Activated naive CD8-positive, alpha-beta T cell (primary cell): ENCODE results near the gene HJURP.

Experiments used
- H3K27ac Mint-ChIP-seq: one replicate; pipeline ENCODE4 v1.8.0; 2021; ENCODE audit warnings: mixed read lengths
- H3K27me3 Mint-ChIP-seq: one replicate; pipeline ENCODE4 v1.8.0; 2021; ENCODE audit warnings: mixed read lengths
- H3K36me3 Mint-ChIP-seq: one replicate; pipeline ENCODE4 v1.8.0; 2021; ENCODE audit warnings: mixed read lengths
- H3K4me1 Mint-ChIP-seq: one replicate; pipeline ENCODE4 v1.8.0; 2021; ENCODE audit warnings: low read depth, mixed read lengths
- H3K4me3 Mint-ChIP-seq: one replicate; pipeline ENCODE4 v1.8.0; 2021; ENCODE audit warnings: mild to moderate bottlenecking, mixed read lengths
- H3K9me3 Mint-ChIP-seq: one replicate; pipeline ENCODE4 v1.8.0; 2021; ENCODE audit warnings: low read depth, mixed read lengths

The HJURP gene

GRCh38 chr2:233829193-233830110 lies 24.9 kb downstream of the HJURP start:
- Mint-ChIP-seq H3K9me3 (no peaks in the 10 kb centered on the region), H3K36me3 (no peaks in the 10 kb centered on the region), H3K27ac (no peak overlapping the region), H3K4me1 (no peaks in the 10 kb centered on the region), H3K27me3 (no peaks in the 10 kb centered on the region), H3K4me3 (no peak overlapping the region)

- H3K4me1 Mint-ChIP-seq: no peaks in the 10 kb centered on the region
- no peaks in the 10 kb centered on the region for H3K9me3 Mint-ChIP-seq
- H3K4me3 Mint-ChIP-seq: no peak overlapping the region
- no peaks in the 10 kb centered on the region for H3K27me3 Mint-ChIP-seq
- H3K36me3 Mint-ChIP-seq: no peaks in the 10 kb centered on the region
- H3K27ac Mint-ChIP-seq: no peak overlapping the region
Observed at GRCh38 chr2:233828546-233829192, 25.7 kb downstream of the HJURP start.

GRCh38 chr2:233824373-233824772 lies 30.0 kb downstream of the HJURP start:
- H3K27ac Mint-ChIP-seq: no peak overlapping the region
- no peaks in the 10 kb centered on the region for H3K4me1 Mint-ChIP-seq
- no peak overlapping the region for H3K4me3 Mint-ChIP-seq
- H3K36me3 Mint-ChIP-seq: no peaks in the 10 kb centered on the region
- no peaks in the 10 kb centered on the region for H3K9me3 Mint-ChIP-seq
- no peaks in the 10 kb centered on the region for H3K27me3 Mint-ChIP-seq

GRCh38 chr2:233823731-233824121 lies 30.6 kb downstream of the HJURP start:
- Mint-ChIP-seq H3K27me3 (no peaks in the 10 kb centered on the region), H3K9me3 (no peaks in the 10 kb centered on the region), H3K4me3 (no peak overlapping the region), H3K36me3 (no peaks in the 10 kb centered on the region), H3K27ac (no peak overlapping the region), H3K4me1 (no peaks in the 10 kb centered on the region)

- Mint-ChIP-seq H3K4me3 (no peak overlapping the region), H3K27me3 (no peaks in the 10 kb centered on the region), H3K27ac (no peak overlapping the region), H3K9me3 (no peaks in the 10 kb centered on the region), H3K36me3 (no peaks in the 10 kb centered on the region), H3K4me1 (no peaks in the 10 kb centered on the region)
Observed at GRCh38 chr2:233822781-233823730, 31.3 kb downstream of the HJURP start.

- H3K9me3 Mint-ChIP-seq: no peaks in the 10 kb centered on the region
- H3K27me3 Mint-ChIP-seq: no peaks in the 10 kb centered on the region
- H3K27ac Mint-ChIP-seq: no peak overlapping the region
- no peaks in the 10 kb centered on the region for H3K36me3 Mint-ChIP-seq
- peaks cover under 1% of the 10 kb centered on the region for H3K4me1 Mint-ChIP-seq
- no peak overlapping the region for H3K4me3 Mint-ChIP-seq
Observed at GRCh38 chr2:233822101-233822771, 32.1 kb downstream of the HJURP start.

- Mint-ChIP-seq H3K36me3 (no peaks in the 10 kb centered on the region), H3K9me3 (no peaks in the 10 kb centered on the region), H3K4me1 (peaks cover 2% of the 10 kb centered on the region), H3K4me3 (no peak overlapping the region), H3K27me3 (peaks cover 2% of the 10 kb centered on the region), H3K27ac (no peak overlapping the region)
Observed at GRCh38 chr2:233821709-233822100, 32.6 kb downstream of the HJURP start.

- Mint-ChIP-seq H3K27me3 (peaks cover 2% of the 10 kb centered on the region), H3K9me3 (no peaks in the 10 kb centered on the region), H3K27ac (no peak overlapping the region), H3K4me1 (peaks cover 2% of the 10 kb centered on the region), H3K4me3 (no peak overlapping the region), H3K36me3 (no peaks in the 10 kb centered on the region)
Observed at GRCh38 chr2:233821196-233821595, 33.1 kb downstream of the HJURP start.

- Mint-ChIP-seq H3K4me3 (no peak overlapping the region), H3K9me3 (no peaks in the 10 kb centered on the region), H3K4me1 (peaks cover 2% of the 10 kb centered on the region), H3K27ac (no peak overlapping the region), H3K27me3 (peaks cover 2% of the 10 kb centered on the region), H3K36me3 (no peaks in the 10 kb centered on the region)
Observed at GRCh38 chr2:233820774-233821105, 33.6 kb downstream of the HJURP start.

- H3K36me3 Mint-ChIP-seq: no peaks in the 10 kb centered on the region
- no peak overlapping the region for H3K4me3 Mint-ChIP-seq
- H3K4me1 Mint-ChIP-seq: peaks cover 2% of the 10 kb centered on the region
- peaks cover 2% of the 10 kb centered on the region for H3K27me3 Mint-ChIP-seq
- H3K27ac Mint-ChIP-seq: no peak overlapping the region
- no peaks in the 10 kb centered on the region for H3K9me3 Mint-ChIP-seq
Observed at GRCh38 chr2:233819884-233820773, 34.2 kb downstream of the HJURP start.

- Mint-ChIP-seq H3K27ac (no peak overlapping the region), H3K27me3 (peaks cover 2% of the 10 kb centered on the region), H3K4me3 (no peak overlapping the region), H3K36me3 (no peaks in the 10 kb centered on the region), H3K9me3 (no peaks in the 10 kb centered on the region), H3K4me1 (peaks cover 2% of the 10 kb centered on the region)
Observed at GRCh38 chr2:233818639-233819621, 35.4 kb downstream of the HJURP start.

- H3K27ac Mint-ChIP-seq: no peak overlapping the region
Observed at GRCh38 chr2:233817995-233818638, 36.2 kb downstream of the HJURP start.

More at GRCh38 chr2:233817995-233818638, 36.2 kb downstream of the HJURP start:
- peaks cover 2% of the 10 kb centered on the region for H3K27me3 Mint-ChIP-seq
- H3K9me3 Mint-ChIP-seq: no peaks in the 10 kb centered on the region
- H3K4me3 Mint-ChIP-seq: no peak overlapping the region
- no peaks in the 10 kb centered on the region for H3K36me3 Mint-ChIP-seq
- H3K4me1 Mint-ChIP-seq: peaks cover 2% of the 10 kb centered on the region
